K562 (cell line): ENCODE measurements around the gene MYG1. TPM values are rescaled to one million over a fixed set of nuclear protein-coding genes. Genes with fewer than 3 reads are reported as not detected.
A peak's percentile ranks its signal among the peaks of the same experiment; 100 is the strongest.

Source experiments
- CC2D1A ChIP-seq: fragments of 450-650 bp; IDR thresholded peaks from 2 replicates; pipeline ENCODE4 v1.6.1; 2017; ENCODE audit warnings: mild to moderate bottlenecking
- NFATC3 ChIP-seq: fragments of 450-650 bp; IDR thresholded peaks from 2 replicates; pipeline ENCODE4 v1.6.1; 2017; ENCODE audit warnings: mild to moderate bottlenecking
- polyA plus RNA-seq, 8 experiments: library from polyadenylated mRNA; depleted of rRNA in 4 of 8; stranded (reverse) in 5 of 8; unstranded in 3 of 8; fragments of >200 nt; fragmentation: Nextera tagmentation in 2 of 8; fragmentation: Illumina TruSeq in 1 of 8; extraction: Ambion mirVana in 2 of 8; extraction: Trizol in 1 of 8; gene quantifications; 2 replicates each; pipeline versions ENCODE4 v1.2.1 to v1.2.3, GENCODE V29; 2011 to 2014; ENCODE audit warnings: inconsistent platforms in 1 of 8, missing spikeins in 1 of 8
- total RNA-seq, 7 experiments: library from RNA; depleted of rRNA in 6 of 7; stranded (reverse); fragments of >200 nt in 6 of 7; fragmentation: Illumina TruSeq in 2 of 7; extraction: Trizol in 2 of 7; gene quantifications; 2 replicates each; pipeline versions ENCODE4 v1.2.1 to v1.2.3, GENCODE V29; 2011 to 2021; ENCODE audit warnings: low replicate concordance in 1 of 7

Gene MYG1
- total and polyA plus RNA-seq, 9 of the 15 experiments (the other 6 are each of a cell fraction or from before 2014, with no cell fraction given): 0.45 to 5.6 (median 2.1) TPM

- TF ChIP-seq CC2D1A (peak; percentile 46; the same call in 1 of the 2 replicates), NFATC3 (peak; percentile 28; the same call in 1 of the 2 replicates)
- TF ChIP-seq, all 486 proteins: peak for 68
Observed at GRCh38 chr12:53355121-53355520, 55.6 kb downstream of the MYG1 start (continued).

Other genes starting within 250 kb of the MYG1 start
Only the 7 nearest of the 19 such genes appear.
- 1.3 and 1.9 TPM in 2 replicates for gene ITGB7, start 92.4 kb upstream of the MYG1 start, total RNA-seq (2014; rRNA removed)
- 0.41 and 0.55 TPM in 2 replicates for gene ITGB7, start 92.4 kb upstream of the MYG1 start, total RNA-seq (2014; rRNA removed; fragmentation: Illumina TruSeq; extraction: Trizol)
- gene ITGB7, start 92.4 kb upstream of the MYG1 start, total RNA-seq (2015; rRNA removed; fragmentation: Illumina TruSeq; extraction: Trizol): 0.54 and 0.64 TPM in 2 replicates
- gene ITGB7, start 92.4 kb upstream of the MYG1 start, total RNA-seq (2021): 2.0 and 3.5 TPM in 2 replicates
- gene ITGB7, start 92.4 kb upstream of the MYG1 start, polyA plus RNA-seq (2011; rRNA removed): 0.98 and 1.5 TPM in 2 replicates
- 0.57 and 0.67 TPM in 2 replicates for gene ITGB7, start 92.4 kb upstream of the MYG1 start, polyA plus RNA-seq (2014; fragmentation: Illumina TruSeq; extraction: Trizol)
- under 1 TPM; 0.06 to 0.10 TPM for gene ITGB7, start 92.4 kb upstream of the MYG1 start, polyA plus RNA-seq (2014; fragmentation: Nextera tagmentation; extraction: Ambion mirVana)
- gene ITGB7, start 92.4 kb upstream of the MYG1 start, polyA plus RNA-seq (2014; rRNA removed): 1.2 and 1.9 TPM in 2 replicates
- gene RARG, start 67.5 kb upstream of the MYG1 start, total RNA-seq (2014; rRNA removed): 1.9 and 3.3 TPM in 2 replicates
- gene RARG, start 67.5 kb upstream of the MYG1 start, total RNA-seq (2014; rRNA removed; fragmentation: Illumina TruSeq; extraction: Trizol): 1.8 and 3.1 TPM in 2 replicates
- 3.8 and 4.7 TPM in 2 replicates for gene RARG, start 67.5 kb upstream of the MYG1 start, total RNA-seq (2015; rRNA removed; fragmentation: Illumina TruSeq; extraction: Trizol)
- 7.6 and 9.4 TPM in 2 replicates for gene RARG, start 67.5 kb upstream of the MYG1 start, total RNA-seq (2021)
- gene RARG, start 67.5 kb upstream of the MYG1 start, polyA plus RNA-seq (2011; rRNA removed): 4.1 and 4.7 TPM in 2 replicates
- 6.0 and 7.8 TPM in 2 replicates for gene RARG, start 67.5 kb upstream of the MYG1 start, polyA plus RNA-seq (2014; fragmentation: Illumina TruSeq; extraction: Trizol)
- gene RARG, start 67.5 kb upstream of the MYG1 start, polyA plus RNA-seq (2014; fragmentation: Nextera tagmentation; extraction: Ambion mirVana): under 1 TPM; 0.18 to 0.36 TPM
- 4.9 and 6.5 TPM in 2 replicates for gene RARG, start 67.5 kb upstream of the MYG1 start, polyA plus RNA-seq (2014; rRNA removed)
- 18.7 and 22.9 TPM in 2 replicates for gene ESPL1, start 31.4 kb upstream of the MYG1 start, total RNA-seq (2014; rRNA removed)
- 8.8 and 10.3 TPM in 2 replicates for gene ESPL1, start 31.4 kb upstream of the MYG1 start, total RNA-seq (2014; rRNA removed; fragmentation: Illumina TruSeq; extraction: Trizol)
- 18.8 and 19.0 TPM in 2 replicates for gene ESPL1, start 31.4 kb upstream of the MYG1 start, total RNA-seq (2015; rRNA removed; fragmentation: Illumina TruSeq; extraction: Trizol)
- 47.9 and 55.0 TPM in 2 replicates for gene ESPL1, start 31.4 kb upstream of the MYG1 start, total RNA-seq (2021)
- gene ESPL1, start 31.4 kb upstream of the MYG1 start, polyA plus RNA-seq (2011; rRNA removed): 17.3 and 26.6 TPM in 2 replicates
- gene ESPL1, start 31.4 kb upstream of the MYG1 start, polyA plus RNA-seq (2014; fragmentation: Illumina TruSeq; extraction: Trizol): 29.0 and 29.5 TPM in 2 replicates
- 1 to 10 TPM; 1.2 to 1.6 TPM for gene ESPL1, start 31.4 kb upstream of the MYG1 start, polyA plus RNA-seq (2014; fragmentation: Nextera tagmentation; extraction: Ambion mirVana)
- gene ESPL1, start 31.4 kb upstream of the MYG1 start, polyA plus RNA-seq (2014; rRNA removed): 19.4 and 23.9 TPM in 2 replicates
- 395 and 475 TPM in 2 replicates for gene PFDN5, start 4.2 kb upstream of the MYG1 start, total RNA-seq (2014; rRNA removed)
- 742 and 748 TPM in 2 replicates for gene PFDN5, start 4.2 kb upstream of the MYG1 start, total RNA-seq (2014; rRNA removed; fragmentation: Illumina TruSeq; extraction: Trizol)
- 576 and 603 TPM in 2 replicates for gene PFDN5, start 4.2 kb upstream of the MYG1 start, total RNA-seq (2015; rRNA removed; fragmentation: Illumina TruSeq; extraction: Trizol)
- 361 and 366 TPM in 2 replicates for gene PFDN5, start 4.2 kb upstream of the MYG1 start, total RNA-seq (2021)
- gene PFDN5, start 4.2 kb upstream of the MYG1 start, polyA plus RNA-seq (2011; rRNA removed): 988 and 1,156 TPM in 2 replicates
- gene PFDN5, start 4.2 kb upstream of the MYG1 start, polyA plus RNA-seq (2014; fragmentation: Illumina TruSeq; extraction: Trizol): 540 and 563 TPM in 2 replicates
- gene PFDN5, start 4.2 kb upstream of the MYG1 start, polyA plus RNA-seq (2014; fragmentation: Nextera tagmentation; extraction: Ambion mirVana): 1,000 to 10,000 TPM; 1,505 to 1,636 TPM
- 707 and 867 TPM in 2 replicates for gene PFDN5, start 4.2 kb upstream of the MYG1 start, polyA plus RNA-seq (2014; rRNA removed)
- gene AAAS, start 21.9 kb downstream of the MYG1 start, total RNA-seq (2014; rRNA removed): 81.8 and 106 TPM in 2 replicates
- 45.1 and 51.9 TPM in 2 replicates for gene AAAS, start 21.9 kb downstream of the MYG1 start, total RNA-seq (2014; rRNA removed; fragmentation: Illumina TruSeq; extraction: Trizol)
- 79.8 and 81.1 TPM in 2 replicates for gene AAAS, start 21.9 kb downstream of the MYG1 start, total RNA-seq (2015; rRNA removed; fragmentation: Illumina TruSeq; extraction: Trizol)
- gene AAAS, start 21.9 kb downstream of the MYG1 start, total RNA-seq (2021): 103 and 106 TPM in 2 replicates
- gene AAAS, start 21.9 kb downstream of the MYG1 start, polyA plus RNA-seq (2011; rRNA removed): 80.5 and 110 TPM in 2 replicates
- gene AAAS, start 21.9 kb downstream of the MYG1 start, polyA plus RNA-seq (2014; fragmentation: Illumina TruSeq; extraction: Trizol): 99.6 and 119 TPM in 2 replicates
- gene AAAS, start 21.9 kb downstream of the MYG1 start, polyA plus RNA-seq (2014; fragmentation: Nextera tagmentation; extraction: Ambion mirVana): 100 to 1,000 TPM; 124 to 157 TPM
- gene AAAS, start 21.9 kb downstream of the MYG1 start, polyA plus RNA-seq (2014; rRNA removed): 95.9 and 103 TPM in 2 replicates
- gene SP7, start 36.7 kb downstream of the MYG1 start, total RNA-seq (2014; rRNA removed): not detected in 2 replicates
- gene SP7, start 36.7 kb downstream of the MYG1 start, total RNA-seq (2014; rRNA removed; fragmentation: Illumina TruSeq; extraction: Trizol): not detected in 2 replicates
- gene SP7, start 36.7 kb downstream of the MYG1 start, total RNA-seq (2015; rRNA removed; fragmentation: Illumina TruSeq; extraction: Trizol): not detected in 2 replicates
- gene SP7, start 36.7 kb downstream of the MYG1 start, total RNA-seq (2021): not detected in 2 replicates
- gene SP7, start 36.7 kb downstream of the MYG1 start, polyA plus RNA-seq (2011; rRNA removed): 0.03 and 0.04 TPM in 2 replicates
- not detected in 2 replicates for gene SP7, start 36.7 kb downstream of the MYG1 start, polyA plus RNA-seq (2014; fragmentation: Illumina TruSeq; extraction: Trizol)
- not detected for gene SP7, start 36.7 kb downstream of the MYG1 start, polyA plus RNA-seq (2014; fragmentation: Nextera tagmentation; extraction: Ambion mirVana)
- gene SP7, start 36.7 kb downstream of the MYG1 start, polyA plus RNA-seq (2014; rRNA removed): not detected in 2 replicates
- gene SP1, start 80.5 kb downstream of the MYG1 start, total RNA-seq (2014; rRNA removed): 31.5 and 32.2 TPM in 2 replicates
- gene SP1, start 80.5 kb downstream of the MYG1 start, total RNA-seq (2014; rRNA removed; fragmentation: Illumina TruSeq; extraction: Trizol): 44.0 and 47.9 TPM in 2 replicates
- 48.9 and 51.7 TPM in 2 replicates for gene SP1, start 80.5 kb downstream of the MYG1 start, total RNA-seq (2015; rRNA removed; fragmentation: Illumina TruSeq; extraction: Trizol)
- gene SP1, start 80.5 kb downstream of the MYG1 start, total RNA-seq (2021): 62.2 and 65.5 TPM in 2 replicates
- gene SP1, start 80.5 kb downstream of the MYG1 start, polyA plus RNA-seq (2011; rRNA removed): 41.6 and 64.9 TPM in 2 replicates
- gene SP1, start 80.5 kb downstream of the MYG1 start, polyA plus RNA-seq (2014; fragmentation: Illumina TruSeq; extraction: Trizol): 38.7 and 47.4 TPM in 2 replicates
- 10 to 100 TPM in 1 of 2 experiments, 1 to 10 TPM in 1; 8.0 to 12.3 TPM for gene SP1, start 80.5 kb downstream of the MYG1 start, polyA plus RNA-seq (2014; fragmentation: Nextera tagmentation; extraction: Ambion mirVana)
- 25.5 and 28.2 TPM in 2 replicates for gene SP1, start 80.5 kb downstream of the MYG1 start, polyA plus RNA-seq (2014; rRNA removed)